Measurements from ENCODE around the gene FTO. TPM values are rescaled to one million over a fixed set of nuclear protein-coding genes. Genes with fewer than 3 reads are reported as not detected.
A peak's percentile ranks its signal among the peaks of the same experiment; 100 is the strongest.

Gene FTO
- total and polyA plus RNA-seq, 2 of the 13 experiments (the other 11 are each of a cell fraction or from before 2014, with no cell fraction given): 41.6 to 55.8 TPM

GRCh38 chr16:53781023-53781605, 77.2 kb downstream of the FTO start (continued):
- no peak for TF ChIP-seq ZNF639 (CRISPR knock-in tag; conservative IDR thresholded peaks at IDR 0.05)
- TF ChIP-seq SSRP1 (CRISPR knock-in tag; IDR thresholded peaks at IDR 0.05): no peak
- TF ChIP-seq ZNF557 (CRISPR knock-in tag; IDR thresholded peaks at IDR 0.05): no peak
- no peak for TF ChIP-seq SMAD1 (CRISPR knock-in tag; IDR thresholded peaks at IDR 0.05; ENCODE audit: borderline replicate concordance, low read depth)
- TF ChIP-seq ZNF562 (CRISPR knock-in tag; IDR thresholded peaks at IDR 0.05; ENCODE audit: borderline replicate concordance): no peak
- no peak for TF ChIP-seq ZNF569 (CRISPR knock-in tag; IDR thresholded peaks at IDR 0.05; ENCODE audit: borderline replicate concordance)
- 0 out of 2 replicates have a peak, but pooled peaks have one; percentile 7 for TF ChIP-seq PPARG (CRISPR knock-in tag; conservative IDR thresholded peaks at IDR 0.05)
- no peak for TF ChIP-seq NFYB (CRISPR knock-in tag; IDR thresholded peaks at IDR 0.05)
- TF ChIP-seq ARID3A (IDR thresholded peaks at IDR 0.05; ENCODE audit: low read depth, low read length): peak; percentile 88
- no peak for TF ChIP-seq TEAD2 (CRISPR knock-in tag; IDR thresholded peaks at IDR 0.05)
- peak; percentile 63; the same call in 1 of the 2 replicates for TF ChIP-seq ATF3 (CRISPR knock-in tag; IDR thresholded peaks at IDR 0.05)
- no peak for TF ChIP-seq EEA1 (CRISPR knock-in tag; IDR thresholded peaks at IDR 0.05; ENCODE audit: borderline replicate concordance)
- no peak for TF ChIP-seq MTA3 (CRISPR knock-in tag; IDR thresholded peaks at IDR 0.05)
- TF ChIP-seq DNMT1 (CRISPR knock-in tag; IDR thresholded peaks at IDR 0.05): no peak
- no peak for TF ChIP-seq ZNF687 (CRISPR knock-in tag; IDR thresholded peaks at IDR 0.05)
- TF ChIP-seq ZNF644 (CRISPR knock-in tag; IDR thresholded peaks at IDR 0.05; ENCODE audit: low read depth): peak; percentile 14; the same call in 1 of the 2 replicates
- TF ChIP-seq ZNF430 (CRISPR knock-in tag; IDR thresholded peaks at IDR 0.05): no peak
- TF ChIP-seq RNF219 (CRISPR knock-in tag; IDR thresholded peaks at IDR 0.05): no peak
- TF ChIP-seq YEATS2 (CRISPR knock-in tag; IDR thresholded peaks at IDR 0.05; ENCODE audit: borderline replicate concordance): peak; percentile 37; the same call in 1 of the 2 replicates
- no peak for TF ChIP-seq HES4 (CRISPR knock-in tag; IDR thresholded peaks at IDR 0.05; ENCODE audit: borderline replicate concordance)
- no peak for TF ChIP-seq XRCC5 (optimal IDR thresholded peaks at IDR 0.05; ENCODE audit: low read length)
